Thyroid gland (tissue), 4 donors: ENCODE results near the gene RAB40B. TPM values are rescaled to one million over a fixed set of nuclear protein-coding genes. Genes with fewer than 3 reads are reported as not detected.

Experiments
- DNase-seq, 2 donors: peaks; one replicate each; pipeline ENCODE4 v3.0.0-alpha.2; 2019
- H3K27ac ChIP-seq, 3 donors: fragments of 200-600 bp; sonication (generic); 1 replicate in 2 of 3; 2 replicates in 1 of 3; pipeline ENCODE4 v1.5.1; 2016 to 2019; ENCODE audit warnings: mild to moderate bottlenecking in 1 of 3, moderate library complexity in 1 of 3
- H3K27me3 ChIP-seq: fragments of 200-600 bp; sonication (generic); one replicate; pipeline ENCODE4 v1.5.1; 2019
- H3K36me3 ChIP-seq, 2 donors: fragments of 200-600 bp; sonication (generic); one replicate each; pipeline ENCODE4 v1.5.1; 2016 to 2019
- H3K4me1 ChIP-seq, 2 donors: fragments of 200-600 bp; sonication (generic); one replicate each; pipeline ENCODE4 v1.5.1; 2017 to 2019
- H3K4me3 ChIP-seq, 3 donors: fragments of 200-600 bp; sonication (generic); replicated peaks in 1 of 3; 1 replicate in 2 of 3; 2 replicates in 1 of 3; pipeline ENCODE4 v1.5.1; 2016; ENCODE audit warnings: mild to moderate bottlenecking in 1 of 3
- H3K9me3 ChIP-seq: fragments of 200-600 bp; sonication (generic); one replicate; pipeline ENCODE4 v1.5.1; 2017
- POLR2A ChIP-seq, 2 donors: fragments of 450-650 bp; IDR thresholded peaks; one replicate each; pipeline ENCODE4 v1.6.1; 2017; ENCODE audit warnings: antibody characterized with exemption in 2 of 2, mild to moderate bottlenecking in 2 of 2, moderate library complexity in 1 of 2
- WGBS, 2 donors: methylation state at CpG; one replicate each; pipeline ENCODE4 v1.1.5; 2017; 5-methylcytosine and 5-hydroxymethylcytosine counted together
- intact Hi-C: fragments of 100-400 bp; cut with DNase I; formaldehyde crosslinking; loops from one replicate; pipeline ENCODE4 v1.15.1; 2023
- total RNA-seq, 4 donors: library from RNA; depleted of rRNA; stranded (reverse); fragments of >200 nt; gene quantifications; one replicate each; pipeline ENCODE4 v1.2.3, GENCODE V29; 2016
- TF ChIP-seq, protein P1 (sequence below), 6 experiments: fragments of 200-600 bp in 3 of 6; fragments of 450-650 bp in 3 of 6; sonication (generic) in 3 of 6; IDR thresholded peaks; one replicate each; pipeline ENCODE4 v1.5.1; 2016 to 2019; ENCODE audit warnings: antibody characterized with exemption in 6 of 6, mild to moderate bottlenecking in 2 of 6, inconsistent platforms in 1 of 6, moderate library complexity in 1 of 6

Gene RAB40B
- total RNA-seq, 4 donors from 2014 or later = 6.2 to 19.3 (median 11.3) TPM

DNA sequence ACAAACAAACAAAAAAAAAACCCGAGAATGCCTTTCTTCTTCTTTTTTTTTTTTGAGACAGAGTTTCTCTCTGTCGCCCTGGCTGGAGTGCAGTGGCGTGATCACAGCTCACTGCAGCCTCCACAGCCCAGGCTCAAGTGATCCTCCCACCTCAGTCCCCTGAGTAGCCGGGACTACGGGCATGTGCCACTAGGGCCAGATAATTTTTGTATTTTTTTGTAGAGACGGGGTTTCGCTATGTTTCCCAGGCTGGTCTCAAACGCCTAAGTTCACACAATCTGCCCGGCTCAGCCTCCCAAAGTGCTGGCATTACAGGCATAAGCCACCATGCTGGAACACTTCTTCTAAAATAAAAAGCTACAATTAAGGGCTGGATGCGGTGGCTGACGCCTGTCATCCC, 33.3 kb downstream of the RAB40B start:
- 83 to 87% methylated on average over 11 of the region's 11 CpGs for WGBS, 2 donors
- no peak for DNase-seq
- no peak overlapping the region for H3K27ac ChIP-seq
- H3K36me3 ChIP-seq = no peaks in the 10 kb centered on the region
- no peak for TF ChIP-seq POLR2A (IDR thresholded peaks at IDR 0.05)
- intact Hi-C loops = loop anchor here (5.0 kb wide), 1 partner anchor 102 kb away; no protein-coding TSS in a partner anchor
- H3K27me3 ChIP-seq = no peaks in the 10 kb centered on the region
- H3K4me1 ChIP-seq = peaks cover 4 to 16% of the 10 kb centered on the region in 2 donors
- H3K4me3 ChIP-seq = no peak overlapping the region
- no peaks in the 10 kb centered on the region for H3K9me3 ChIP-seq

DNA sequence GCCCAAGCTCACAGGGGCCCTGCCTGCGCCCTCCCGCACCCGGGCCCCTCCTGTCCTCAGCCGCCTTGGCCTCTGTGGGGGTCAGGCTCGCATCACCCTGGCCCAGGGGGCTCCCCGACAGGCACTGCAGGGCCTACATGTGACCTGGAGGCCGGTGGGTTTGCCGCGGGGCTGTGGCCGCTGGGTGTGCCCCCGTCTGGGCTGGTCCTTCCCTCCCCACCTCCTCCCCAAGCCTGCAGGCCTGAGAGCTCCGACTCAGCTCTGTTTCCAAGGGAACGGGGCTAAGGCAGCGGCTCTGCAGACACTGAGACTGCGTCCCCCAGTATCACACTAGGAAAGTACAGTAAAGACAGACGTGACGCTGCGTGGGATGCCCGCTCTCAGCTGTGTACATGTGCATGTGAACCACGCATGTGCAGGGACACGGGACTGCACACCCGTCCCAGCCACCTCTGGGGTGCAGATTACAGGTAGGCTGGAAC, 33.8 kb downstream of the RAB40B start:
- no peak for DNase-seq
- no peak for TF ChIP-seq POLR2A (IDR thresholded peaks at IDR 0.05)
- TF ChIP-seq, protein P1, sequence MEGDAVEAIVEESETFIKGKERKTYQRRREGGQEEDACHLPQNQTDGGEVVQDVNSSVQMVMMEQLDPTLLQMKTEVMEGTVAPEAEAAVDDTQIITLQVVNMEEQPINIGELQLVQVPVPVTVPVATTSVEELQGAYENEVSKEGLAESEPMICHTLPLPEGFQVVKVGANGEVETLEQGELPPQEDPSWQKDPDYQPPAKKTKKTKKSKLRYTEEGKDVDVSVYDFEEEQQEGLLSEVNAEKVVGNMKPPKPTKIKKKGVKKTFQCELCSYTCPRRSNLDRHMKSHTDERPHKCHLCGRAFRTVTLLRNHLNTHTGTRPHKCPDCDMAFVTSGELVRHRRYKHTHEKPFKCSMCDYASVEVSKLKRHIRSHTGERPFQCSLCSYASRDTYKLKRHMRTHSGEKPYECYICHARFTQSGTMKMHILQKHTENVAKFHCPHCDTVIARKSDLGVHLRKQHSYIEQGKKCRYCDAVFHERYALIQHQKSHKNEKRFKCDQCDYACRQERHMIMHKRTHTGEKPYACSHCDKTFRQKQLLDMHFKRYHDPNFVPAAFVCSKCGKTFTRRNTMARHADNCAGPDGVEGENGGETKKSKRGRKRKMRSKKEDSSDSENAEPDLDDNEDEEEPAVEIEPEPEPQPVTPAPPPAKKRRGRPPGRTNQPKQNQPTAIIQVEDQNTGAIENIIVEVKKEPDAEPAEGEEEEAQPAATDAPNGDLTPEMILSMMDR (IDR thresholded peaks at IDR 0.05) = no peak
- Histone ChIP-seq H3K4me3 (no peak overlapping the region), H3K27ac (no peak overlapping the region), H3K4me1 (peaks cover 4 to 15% of the 10 kb centered on the region in 2 donors), H3K27me3 (no peaks in the 10 kb centered on the region), H3K36me3 (no peaks in the 10 kb centered on the region), H3K9me3 (no peaks in the 10 kb centered on the region)
- intact Hi-C loops = loop anchor here (5.0 kb wide), 1 partner anchor 103 kb away; no protein-coding TSS in a partner anchor
- 88 to 89% methylated on average over 7 to 15 of the region's 22 CpGs for WGBS, 2 donors

DNA sequence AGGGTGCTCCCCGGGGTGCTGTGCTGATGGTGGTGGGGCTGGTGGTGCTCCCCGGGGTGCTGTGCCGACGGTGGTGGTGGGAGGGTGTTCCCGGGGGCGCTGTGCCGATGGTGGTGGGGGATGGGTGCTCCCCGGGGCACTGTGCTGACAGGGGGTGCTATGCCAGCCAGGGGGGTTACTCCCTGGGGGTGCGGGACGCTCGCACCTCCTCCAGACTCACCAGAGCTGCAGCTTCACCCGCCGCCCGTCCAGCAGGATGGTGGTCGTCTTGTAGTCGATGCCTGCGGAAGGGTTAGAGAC, 34.3 kb downstream of the RAB40B start:
- Histone ChIP-seq H3K4me3 (no peak overlapping the region), H3K4me1 (peaks cover 0 to 11% of the 10 kb centered on the region in 2 donors), H3K27ac (no peak overlapping the region), H3K27me3 (no peaks in the 10 kb centered on the region), H3K36me3 (no peaks in the 10 kb centered on the region), H3K9me3 (no peaks in the 10 kb centered on the region)
- TF ChIP-seq, protein P1 (IDR thresholded peaks at IDR 0.05) = no peak
- TF ChIP-seq POLR2A (IDR thresholded peaks at IDR 0.05) = no peak
- intact Hi-C loops = no loop called here
- DNase-seq = no peak
- 88 to 100% methylated on average over 4 to 9 of the region's 17 CpGs for WGBS, 2 donors

DNA sequence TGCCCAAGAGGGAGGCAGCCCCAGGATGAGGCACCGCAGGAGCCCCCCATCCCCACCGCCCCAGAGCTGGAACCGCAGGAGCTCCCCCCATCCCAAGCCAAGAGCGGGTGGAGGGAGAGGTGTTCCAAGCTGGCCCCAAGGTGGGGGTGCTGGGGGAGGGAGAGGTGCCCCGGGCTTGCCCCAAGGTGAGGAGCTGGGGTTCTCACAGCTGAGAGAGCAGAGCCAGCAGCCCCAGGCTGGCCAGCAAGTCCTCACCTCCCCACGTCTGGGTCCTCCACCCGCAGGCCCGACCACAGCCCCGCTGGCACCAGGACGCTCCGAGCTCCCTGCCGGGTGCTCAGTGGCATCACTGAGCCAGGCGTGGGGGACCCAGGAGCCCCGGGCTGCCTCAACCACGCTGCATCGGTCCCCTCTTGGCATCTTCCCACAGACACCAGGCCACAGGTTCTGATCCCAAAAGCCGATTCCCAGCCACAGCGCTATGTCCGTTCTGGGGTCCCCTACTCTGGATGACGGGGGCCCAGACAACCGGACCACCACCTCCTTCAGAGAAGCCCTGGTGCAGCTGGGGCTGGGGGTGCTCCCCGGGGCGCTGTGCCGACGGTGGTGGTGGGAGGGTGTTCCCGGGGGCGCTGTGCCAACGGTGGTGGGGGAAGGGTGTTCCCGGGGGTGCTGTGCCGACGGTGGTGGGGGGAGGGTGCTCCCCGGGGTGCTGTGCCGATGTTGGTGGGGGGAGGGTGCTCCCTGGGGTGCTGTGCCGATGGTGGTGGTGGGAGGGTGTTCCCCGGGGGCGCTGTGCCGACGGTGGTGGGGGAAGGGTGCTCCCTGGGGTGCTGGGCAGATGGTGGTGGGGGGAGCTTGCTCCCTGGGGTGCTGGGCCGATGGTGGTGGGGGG, 34.9 kb downstream of the RAB40B start:
- WGBS, 2 donors = 92% methylated on average over 15 of the region's 39 CpGs; no CpG with 5 or more reads in 1 of the 2 donors
- Histone ChIP-seq H3K4me3 (no peak overlapping the region), H3K27ac (no peak overlapping the region), H3K27me3 (no peaks in the 10 kb centered on the region), H3K9me3 (no peaks in the 10 kb centered on the region), H3K4me1 (peaks cover 0 to 5% of the 10 kb centered on the region in 2 donors), H3K36me3 (no peaks in the 10 kb centered on the region)
- intact Hi-C loops = no loop called here
- TF ChIP-seq, protein P1 (IDR thresholded peaks at IDR 0.05) = no peak
- TF ChIP-seq POLR2A (IDR thresholded peaks at IDR 0.05) = no peak
- DNase-seq = no peak

DNA sequence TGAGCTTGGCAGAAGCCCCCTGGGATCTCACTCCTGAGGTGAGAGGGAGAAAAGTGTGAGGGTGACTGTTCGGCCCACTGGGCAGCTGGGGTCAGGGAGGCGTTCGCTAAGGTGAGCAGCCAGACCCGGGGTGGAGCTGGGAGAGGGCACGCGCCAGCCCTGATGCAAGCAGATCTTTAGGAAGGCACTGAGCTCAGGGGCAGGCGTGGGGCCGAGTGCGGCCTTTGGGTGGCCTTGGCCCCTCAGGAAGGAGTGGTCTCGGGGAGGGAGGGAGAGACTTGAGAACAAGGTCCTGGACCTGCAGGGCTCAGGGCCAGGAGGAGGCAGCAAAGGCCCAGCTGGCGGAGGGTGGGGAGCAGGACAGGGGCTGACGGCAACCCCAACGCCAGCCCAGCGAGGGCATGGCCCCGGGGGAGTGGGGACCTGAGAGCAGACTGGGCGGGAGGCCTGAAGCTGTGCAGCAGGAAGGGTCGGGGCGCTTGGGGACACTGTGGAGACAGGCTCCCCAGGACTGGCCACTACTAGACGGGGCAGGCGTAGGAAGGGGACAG, 35.7 kb downstream of the RAB40B start:
- no peaks in the 10 kb centered on the region for H3K4me1 ChIP-seq
- H3K9me3 ChIP-seq = no peaks in the 10 kb centered on the region
- WGBS, 2 donors = 92 to 94% methylated on average over 20 of the region's 20 CpGs
- H3K36me3 ChIP-seq = no peaks in the 10 kb centered on the region
- TF ChIP-seq, protein P1 (IDR thresholded peaks at IDR 0.05) = no peak
- no peak for TF ChIP-seq POLR2A (IDR thresholded peaks at IDR 0.05)
- H3K27me3 ChIP-seq = no peaks in the 10 kb centered on the region
- H3K4me3 ChIP-seq = no peak overlapping the region
- no peak overlapping the region for H3K27ac ChIP-seq
- intact Hi-C loops = no loop called here
- no peak for DNase-seq
